RWPE1 (cell line): ENCODE results near the gene HELB.
A peak's percentile ranks its signal among the peaks of the same experiment; 100 is the strongest.

Experiments used
- CTCF ChIA-PET: fragments of 350-600 bp; sonication (Branson Sonifier 250); formaldehyde crosslinking; extraction: SDS; loops from one replicate; lab custom pipeline; 2021; lab: Yijun Ruan, JAX
- POLR2A ChIA-PET: fragments of 400-600 bp; formaldehyde crosslinking; extraction: SDS; loops from one replicate; lab custom pipeline; 2020; ENCODE audit warnings: antibody characterized with exemption; ENCODE audit not compliant: low non-redundant PET; lab: Yijun Ruan, JAX
- DNase-seq: peaks from one replicate; pipeline ENCODE4 v3.0.0; 2012; ENCODE audit warnings: low spot score
- H3K27ac ChIP-seq: fragments of 450-650 bp; 2 replicates; pipeline ENCODE4 v1.5.1; 2017
- CTCF ChIP-seq: fragments of 450-650 bp; conservative IDR thresholded peaks from 2 replicates; pipeline ENCODE4 v1.5.1; 2017; ENCODE audit warnings: low read depth, mild to moderate bottlenecking

HELB gene

DNA sequence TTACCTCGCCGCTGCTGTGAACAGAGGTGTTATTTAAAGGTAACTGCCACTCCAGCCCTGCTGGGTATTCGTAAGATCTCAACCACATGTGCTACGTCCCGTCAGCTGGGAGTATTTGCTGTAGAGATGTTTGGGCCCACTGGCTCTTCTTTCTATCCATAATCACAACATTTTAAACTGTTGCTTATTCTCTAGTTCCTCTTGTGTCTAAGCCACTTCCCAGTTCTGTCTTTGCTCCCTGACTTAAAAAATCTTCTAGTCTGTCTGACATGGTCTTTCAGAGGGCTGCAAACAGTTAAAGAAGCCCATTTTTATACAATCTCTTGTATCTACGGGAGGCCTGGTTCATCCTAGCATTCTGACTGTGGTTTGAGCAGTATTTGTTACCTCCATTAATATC is 33.2 kb upstream of the HELB start:
- POLR2A ChIA-PET = no interaction called here
- CTCF ChIA-PET = interaction anchor here (0.5 to 0.7 kb wide), 4 partner anchors 58 to 1000 kb away, joined by 3 to 5 read pairs (median 4); partner anchors contain the start of genes CAND1 and TMBIM4
- no peak overlapping the region for H3K27ac ChIP-seq
- no peak for DNase-seq
- no peak for TF ChIP-seq CTCF

GRCh38 chr12:66269757-66270383 is 32.4 kb upstream of the HELB start:
- ChIA-PET POLR2A (interaction anchor here (0.6 kb wide), 1 partner anchor 385 kb away, joined by 6 read pairs; no protein-coding TSS in a partner anchor), CTCF (interaction anchor here (0.5 to 0.7 kb wide), 6 partner anchors 57 to 1861 kb away, joined by 3 to 5 read pairs (median 4); partner anchors contain the start of genes CAND1 and TMBIM4)
- no peak overlapping the region for H3K27ac ChIP-seq
- peak; percentile 49 for TF ChIP-seq CTCF
- peak; percentile 42 for DNase-seq

- ChIA-PET POLR2A (no interaction called here), CTCF (interaction anchor here (0.6 kb wide), 1 partner anchor 1390 kb away, joined by 3 read pairs; no protein-coding TSS in a partner anchor)
- TF ChIP-seq CTCF = no peak
Measured at GRCh38 chr12:66270613-66271012, 31.7 kb upstream of the HELB start.

GRCh38 chr12:66272650-66273049 is 29.6 kb upstream of the HELB start:
- H3K27ac ChIP-seq = no peak overlapping the region
- DNase-seq = no peak
- ChIA-PET POLR2A (no interaction called here), CTCF (no interaction called here)
- TF ChIP-seq CTCF = no peak

More at GRCh38 chr12:66270613-66271012, 31.7 kb upstream of the HELB start:
- no peak overlapping the region for H3K27ac ChIP-seq
- DNase-seq = no peak

DNA sequence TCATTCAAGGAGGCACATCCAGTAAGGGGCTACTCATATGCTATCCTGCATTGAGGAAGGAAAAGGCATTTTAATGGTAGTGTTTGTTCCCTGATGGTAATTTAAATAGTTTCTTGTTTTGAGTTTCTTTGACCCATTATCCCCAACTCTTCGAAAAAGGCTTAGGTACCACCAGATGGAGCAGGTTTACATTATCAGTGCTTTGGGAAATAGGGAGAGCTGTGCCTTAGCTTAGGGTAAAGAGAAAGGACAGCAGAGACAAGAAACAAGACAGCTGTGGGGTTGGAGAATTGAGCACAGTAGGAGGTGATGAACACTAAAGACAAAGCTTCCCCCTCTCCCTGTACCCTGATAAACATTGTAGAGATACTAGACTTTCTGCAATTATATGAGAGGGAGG is 29.1 kb upstream of the HELB start:
- DNase-seq = no peak
- no peak for TF ChIP-seq CTCF
- H3K27ac ChIP-seq = no peak overlapping the region
- CTCF ChIA-PET = no interaction called here
- POLR2A ChIA-PET = no interaction called here

DNA sequence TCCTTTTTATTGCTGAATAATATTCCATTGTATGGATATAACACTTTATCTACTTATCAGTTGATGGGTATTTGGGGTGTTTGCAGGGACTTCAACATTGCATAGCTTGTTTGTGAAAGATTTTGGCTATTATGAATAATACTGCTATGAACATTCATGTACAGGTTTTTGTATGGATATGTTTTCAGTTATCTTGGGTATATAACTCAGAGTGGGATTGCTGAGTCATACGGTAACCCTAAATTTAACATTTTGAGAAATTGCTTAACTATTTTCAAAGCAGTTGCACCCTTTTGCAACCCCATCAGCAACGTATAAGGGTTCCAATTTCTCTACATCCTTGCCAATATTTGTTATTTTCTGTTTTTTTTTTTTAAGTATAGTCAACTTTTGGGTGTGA is 27.3 kb upstream of the HELB start:
- ChIA-PET CTCF (interaction anchor here (0.6 kb wide), 1 partner anchor 45 kb away, joined by 4 read pairs; no protein-coding TSS in a partner anchor), POLR2A (no interaction called here)
- H3K27ac ChIP-seq = no peak overlapping the region
- DNase-seq = no peak
- no peak for TF ChIP-seq CTCF
